GM10248 (cell line): ENCODE data around the gene SLC25A23.
A peak's percentile ranks its signal among the peaks of the same experiment; 100 is the strongest.

Source experiments
- CTCF ChIA-PET: fragments of 300-600 bp; sonication (Branson Sonifier 250); formaldehyde crosslinking; extraction: SDS; loops from one replicate; lab custom pipeline; 2021; ENCODE audit warnings: antibody characterized with exemption; lab: Yijun Ruan, JAX
- POLR2A ChIA-PET: fragments of 350-650 bp; sonication (Branson Sonifier 250); formaldehyde crosslinking; extraction: SDS; loops from one replicate; lab custom pipeline; 2020; ENCODE audit warnings: antibody characterized with exemption; lab: Yijun Ruan, JAX
- DNase-seq: peaks from one replicate; pipeline ENCODE4 v3.0.0; 2012; ENCODE audit errors: extremely low spot score
- TF ChIP-seq, protein P1 (sequence below): IDR thresholded peaks from 2 replicates; pipeline ENCODE4 v1.5.1; 2012; ENCODE audit warnings: mild to moderate bottlenecking, low read depth; ENCODE audit errors: extremely low read depth, missing control alignments, control extremely low read depth

Gene SLC25A23

GRCh38 chr19:6465663-6466062 lies 6.1 kb upstream of the SLC25A23 start:
- TF ChIP-seq, protein P1, sequence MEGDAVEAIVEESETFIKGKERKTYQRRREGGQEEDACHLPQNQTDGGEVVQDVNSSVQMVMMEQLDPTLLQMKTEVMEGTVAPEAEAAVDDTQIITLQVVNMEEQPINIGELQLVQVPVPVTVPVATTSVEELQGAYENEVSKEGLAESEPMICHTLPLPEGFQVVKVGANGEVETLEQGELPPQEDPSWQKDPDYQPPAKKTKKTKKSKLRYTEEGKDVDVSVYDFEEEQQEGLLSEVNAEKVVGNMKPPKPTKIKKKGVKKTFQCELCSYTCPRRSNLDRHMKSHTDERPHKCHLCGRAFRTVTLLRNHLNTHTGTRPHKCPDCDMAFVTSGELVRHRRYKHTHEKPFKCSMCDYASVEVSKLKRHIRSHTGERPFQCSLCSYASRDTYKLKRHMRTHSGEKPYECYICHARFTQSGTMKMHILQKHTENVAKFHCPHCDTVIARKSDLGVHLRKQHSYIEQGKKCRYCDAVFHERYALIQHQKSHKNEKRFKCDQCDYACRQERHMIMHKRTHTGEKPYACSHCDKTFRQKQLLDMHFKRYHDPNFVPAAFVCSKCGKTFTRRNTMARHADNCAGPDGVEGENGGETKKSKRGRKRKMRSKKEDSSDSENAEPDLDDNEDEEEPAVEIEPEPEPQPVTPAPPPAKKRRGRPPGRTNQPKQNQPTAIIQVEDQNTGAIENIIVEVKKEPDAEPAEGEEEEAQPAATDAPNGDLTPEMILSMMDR, result no peak
- no peak for DNase-seq
- POLR2A ChIA-PET, result interaction anchor here (0.7 to 2.0 kb wide), 2 partner anchors 28 to 65 kb away, joined by 3 to 4 read pairs; partner anchors contain the start of gene TNFSF9
- CTCF ChIA-PET, result interaction anchor here (0.9 to 1.4 kb wide), 4 partner anchors 16 to 478 kb away, joined by 3 to 4 read pairs (median 3); partner anchors contain the start of gene DENND1C

DNA sequence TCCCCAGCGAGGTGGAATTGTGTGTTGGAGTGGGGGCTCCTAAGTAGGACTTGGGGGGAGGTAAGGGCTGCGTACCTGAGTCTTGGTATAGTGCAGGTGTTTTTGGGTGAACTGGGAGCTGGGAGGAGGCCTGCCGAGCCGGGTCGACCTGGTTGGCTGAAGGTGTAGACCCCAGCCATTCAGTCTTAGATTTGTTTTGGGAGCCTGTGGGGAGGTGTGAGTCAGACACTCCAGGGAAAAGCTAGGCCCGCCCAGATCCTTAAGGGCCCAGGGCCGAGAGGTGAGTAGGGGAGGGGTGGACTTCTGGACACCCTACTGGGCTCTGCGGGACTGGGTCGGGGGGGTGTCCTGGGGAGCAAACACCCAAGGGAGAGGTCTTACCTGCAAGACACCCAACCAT lies 5.4 kb upstream of the SLC25A23 start:
- CTCF ChIA-PET, result interaction anchor here (0.9 to 1.4 kb wide), 3 partner anchors 16 to 443 kb away, joined by 3 to 4 read pairs (median 3); partner anchors contain the start of gene DENND1C
- POLR2A ChIA-PET, result interaction anchor here (2.0 kb wide), 1 partner anchor 65 kb away, joined by 4 read pairs; the partner anchor contains the start of gene TNFSF9
- TF ChIP-seq, protein P1, result no peak

DNA sequence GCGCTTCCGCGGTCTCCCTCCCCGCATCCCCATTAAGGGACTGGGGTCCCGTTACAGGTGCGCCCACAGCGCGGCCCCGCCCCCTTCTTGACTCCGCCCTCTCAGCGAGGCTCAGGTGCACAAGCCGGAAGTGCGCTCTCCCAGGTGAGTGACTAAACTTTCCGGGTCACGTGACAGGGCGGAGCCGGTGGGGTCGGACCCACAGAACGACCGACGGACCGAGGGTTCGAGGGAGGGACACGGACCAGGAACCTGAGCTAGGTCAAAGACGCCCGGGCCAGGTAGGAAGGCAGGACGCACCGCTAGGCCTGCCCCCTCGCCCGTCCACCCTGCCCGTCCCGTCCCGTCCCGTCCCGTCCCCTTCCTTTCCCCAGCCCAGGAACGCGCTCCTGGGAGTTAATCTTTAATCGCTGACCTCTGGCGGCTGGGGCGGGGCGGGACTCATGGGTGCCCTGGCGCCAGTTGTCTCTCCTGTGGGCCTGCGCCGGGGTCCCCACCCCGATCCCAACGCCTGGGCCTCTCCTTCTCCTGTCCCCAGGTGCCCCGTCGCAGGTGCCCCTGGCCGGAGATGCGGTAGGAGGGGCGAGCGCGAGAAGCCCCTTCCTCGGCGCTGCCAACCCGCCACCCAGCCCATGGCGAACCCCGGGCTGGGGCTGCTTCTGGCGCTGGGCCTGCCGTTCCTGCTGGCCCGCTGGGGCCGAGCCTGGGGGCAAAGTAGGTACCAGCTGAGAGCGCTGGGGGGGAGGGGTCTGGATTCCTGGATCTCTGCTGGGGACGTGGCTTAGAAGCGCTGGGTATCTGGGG lies 4.7 kb upstream of the SLC25A23 start, which contains the start of gene CRB3:
Gene CRB3, plus strand, starts transcription at position 202 of the 804 bp plus-strand sequence. Its CDS starts 431 bp downstream, at position 633.
- ChIA-PET POLR2A (interaction anchor here (2.0 kb wide), 1 partner anchor 66 kb away, joined by 4 read pairs; the partner anchor contains the start of gene TNFSF9), CTCF (interaction anchor here (1.0 kb wide), 1 partner anchor 17 kb away, joined by 4 read pairs; the partner anchor contains the start of gene DENND1C)
- TF ChIP-seq, protein P1, result no peak
- DNase-seq, result no peak

More for the DNA sequence above, 5.4 kb upstream of the SLC25A23 start:
- no peak for DNase-seq

GRCh38 chr19:6460099-6460884 lies 700 bp upstream of the SLC25A23 start:
- ChIA-PET POLR2A (interaction anchor here (0.6 kb wide), 1 partner anchor 73 kb away, joined by 3 read pairs; no protein-coding TSS in a partner anchor), CTCF (interaction anchor here (0.7 to 1.6 kb wide), 3 partner anchors 21 to 30 kb away, joined by 4 to 6 read pairs (median 5); partner anchors contain the start of gene DENND1C)
- TF ChIP-seq, protein P1, result peak; percentile 56
- DNase-seq, result peak; percentile 96

GRCh38 chr19:6458695-6459261 lies 814 bp downstream of the SLC25A23 start:
- ChIA-PET CTCF (interaction anchor here (0.8 to 1.6 kb wide), 5 partner anchors 14 to 405 kb away, joined by 3 to 6 read pairs (median 3); partner anchors contain the start of gene DENND1C), POLR2A (no interaction called here)
- TF ChIP-seq, protein P1, result no peak
- no peak for DNase-seq
